HFF-Myc (cell line): ENCODE results near the gene RXRA.

ENCODE experiments used
- DNase-seq: peaks from one replicate; pipeline ENCODE4 v3.0.0-alpha.2; 2011; ENCODE audit warnings: low read depth; ENCODE audit errors: extremely low read depth
- H3K4me3 ChIP-seq: replicated peaks from 2 replicates; pipeline ENCODE4 v1.5.1; 2011; ENCODE audit warnings: low read depth, mild to moderate bottlenecking, control low read depth, low read length
- CTCF ChIP-seq: IDR thresholded peaks from 2 replicates; pipeline ENCODE4 v1.5.1; 2012; ENCODE audit warnings: mild to moderate bottlenecking, low read depth, low read length, control low read depth; ENCODE audit errors: missing control alignments

The RXRA gene

GRCh38 chr9:134284273-134284672 lies 42.0 kb upstream of the RXRA start:
- no peak overlapping the region for H3K4me3 ChIP-seq
- no peak for DNase-seq
- TF ChIP-seq CTCF = no peak

- no peak overlapping the region for H3K4me3 ChIP-seq
- TF ChIP-seq CTCF = no peak
- DNase-seq = no peak
These were observed 41.5 kb upstream of the RXRA start for GRCh38 chr9:134284741-134285140.

- DNase-seq = no peak
- no peak for TF ChIP-seq CTCF
- H3K4me3 ChIP-seq = no peak overlapping the region
These were observed 40.9 kb upstream of the RXRA start for GRCh38 chr9:134285215-134285845.

GRCh38 chr9:134286471-134287245 lies 39.6 kb upstream of the RXRA start:
- DNase-seq = no peak
- TF ChIP-seq CTCF = no peak
- no peak overlapping the region for H3K4me3 ChIP-seq

- no peak for TF ChIP-seq CTCF
- DNase-seq = no peak
- no peak overlapping the region for H3K4me3 ChIP-seq
These were observed 38.4 kb upstream of the RXRA start for GRCh38 chr9:134287591-134288491.

- H3K4me3 ChIP-seq = no peak overlapping the region
- no peak for DNase-seq
- TF ChIP-seq CTCF = no peak
These were observed 37.5 kb upstream of the RXRA start for GRCh38 chr9:134288746-134289145.
